ENCODE measurements around the gene LGR6.
"Not testable (repeated sequence)": the region's sequence is repeated elsewhere in the genome, so short reads cannot be mapped to it uniquely, and the experiment has no call there.

Gene LGR6, protein sequence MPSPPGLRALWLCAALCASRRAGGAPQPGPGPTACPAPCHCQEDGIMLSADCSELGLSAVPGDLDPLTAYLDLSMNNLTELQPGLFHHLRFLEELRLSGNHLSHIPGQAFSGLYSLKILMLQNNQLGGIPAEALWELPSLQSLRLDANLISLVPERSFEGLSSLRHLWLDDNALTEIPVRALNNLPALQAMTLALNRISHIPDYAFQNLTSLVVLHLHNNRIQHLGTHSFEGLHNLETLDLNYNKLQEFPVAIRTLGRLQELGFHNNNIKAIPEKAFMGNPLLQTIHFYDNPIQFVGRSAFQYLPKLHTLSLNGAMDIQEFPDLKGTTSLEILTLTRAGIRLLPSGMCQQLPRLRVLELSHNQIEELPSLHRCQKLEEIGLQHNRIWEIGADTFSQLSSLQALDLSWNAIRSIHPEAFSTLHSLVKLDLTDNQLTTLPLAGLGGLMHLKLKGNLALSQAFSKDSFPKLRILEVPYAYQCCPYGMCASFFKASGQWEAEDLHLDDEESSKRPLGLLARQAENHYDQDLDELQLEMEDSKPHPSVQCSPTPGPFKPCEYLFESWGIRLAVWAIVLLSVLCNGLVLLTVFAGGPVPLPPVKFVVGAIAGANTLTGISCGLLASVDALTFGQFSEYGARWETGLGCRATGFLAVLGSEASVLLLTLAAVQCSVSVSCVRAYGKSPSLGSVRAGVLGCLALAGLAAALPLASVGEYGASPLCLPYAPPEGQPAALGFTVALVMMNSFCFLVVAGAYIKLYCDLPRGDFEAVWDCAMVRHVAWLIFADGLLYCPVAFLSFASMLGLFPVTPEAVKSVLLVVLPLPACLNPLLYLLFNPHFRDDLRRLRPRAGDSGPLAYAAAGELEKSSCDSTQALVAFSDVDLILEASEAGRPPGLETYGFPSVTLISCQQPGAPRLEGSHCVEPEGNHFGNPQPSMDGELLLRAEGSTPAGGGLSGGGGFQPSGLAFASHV

DNA sequence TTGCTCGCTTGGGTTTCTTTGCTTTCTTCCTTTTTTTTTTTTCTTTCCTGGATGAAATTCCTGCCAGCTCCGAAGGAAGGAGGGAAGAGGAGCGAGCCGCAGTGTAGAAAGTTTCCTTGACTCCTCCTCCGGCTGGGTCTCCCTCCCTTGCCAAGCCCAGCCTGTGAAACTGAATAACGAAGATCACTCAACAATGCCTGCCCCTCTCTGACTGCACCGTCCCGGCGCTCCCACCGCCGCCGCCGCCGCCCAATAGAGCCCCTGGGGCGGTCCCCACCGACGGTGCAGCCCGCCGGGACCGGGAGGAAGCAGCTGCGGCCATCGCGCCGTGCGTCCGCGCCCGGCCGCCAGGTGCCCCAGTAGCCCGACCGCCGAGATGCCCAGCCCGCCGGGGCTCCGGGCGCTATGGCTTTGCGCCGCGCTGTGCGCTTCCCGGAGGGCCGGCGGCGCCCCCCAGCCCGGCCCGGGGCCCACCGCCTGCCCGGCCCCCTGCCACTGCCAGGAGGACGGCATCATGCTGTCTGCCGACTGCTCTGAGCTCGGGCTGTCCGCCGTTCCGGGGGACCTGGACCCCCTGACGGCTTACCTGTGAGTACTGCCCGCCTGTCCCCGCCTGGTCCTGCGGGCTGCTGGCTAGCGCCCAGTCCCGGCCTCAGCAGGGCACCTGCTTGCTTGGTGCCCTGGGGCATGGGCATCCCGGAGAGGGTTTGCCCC, at the start of gene LGR6:
Gene LGR6, plus strand, starts transcription at position 186 of the 714 bp plus-strand sequence. Its CDS starts 191 bp downstream, at position 377.
- no peak for DNase-seq

DNA sequence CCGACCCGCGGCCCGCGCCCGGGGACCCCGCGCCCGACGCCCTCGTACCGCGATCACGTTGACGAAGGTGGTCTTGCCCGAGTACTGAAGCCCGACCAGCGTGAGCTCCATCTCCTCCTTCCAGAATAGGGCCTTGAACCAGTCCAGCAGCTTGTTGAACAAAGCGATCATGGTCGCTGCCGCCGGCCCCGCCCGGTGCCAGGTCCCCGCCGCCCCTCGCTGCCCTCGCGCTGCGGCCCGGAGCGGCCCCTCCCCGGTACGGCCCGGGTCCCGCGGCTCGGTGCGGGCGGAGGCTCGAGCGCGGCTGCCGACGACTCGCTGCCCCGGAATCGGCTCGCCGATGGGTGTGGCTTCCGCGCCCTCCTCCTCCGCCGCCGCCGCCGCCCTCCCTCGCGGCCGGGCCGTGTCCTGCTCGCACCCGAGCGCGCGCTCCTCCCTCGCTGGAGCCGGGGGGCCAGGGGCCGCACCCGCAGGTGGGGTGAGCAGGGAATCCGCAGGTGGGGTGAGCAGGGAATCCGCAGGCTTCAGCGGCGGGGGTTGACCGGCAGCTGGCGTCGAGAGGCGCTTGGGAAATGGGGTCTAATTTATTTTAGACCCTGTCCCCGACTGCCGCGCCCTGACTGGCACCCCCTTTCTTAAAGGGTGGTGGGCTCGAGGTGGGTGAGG, 49.1 kb upstream of the LGR6 start, which contains the start of gene ARL8A:
Gene ARL8A, minus strand, starts transcription at position 336 of the 666 bp plus-strand sequence. Its CDS starts 165 bp downstream, at position 171.
- DNase-seq = peak; percentile 68

DNA sequence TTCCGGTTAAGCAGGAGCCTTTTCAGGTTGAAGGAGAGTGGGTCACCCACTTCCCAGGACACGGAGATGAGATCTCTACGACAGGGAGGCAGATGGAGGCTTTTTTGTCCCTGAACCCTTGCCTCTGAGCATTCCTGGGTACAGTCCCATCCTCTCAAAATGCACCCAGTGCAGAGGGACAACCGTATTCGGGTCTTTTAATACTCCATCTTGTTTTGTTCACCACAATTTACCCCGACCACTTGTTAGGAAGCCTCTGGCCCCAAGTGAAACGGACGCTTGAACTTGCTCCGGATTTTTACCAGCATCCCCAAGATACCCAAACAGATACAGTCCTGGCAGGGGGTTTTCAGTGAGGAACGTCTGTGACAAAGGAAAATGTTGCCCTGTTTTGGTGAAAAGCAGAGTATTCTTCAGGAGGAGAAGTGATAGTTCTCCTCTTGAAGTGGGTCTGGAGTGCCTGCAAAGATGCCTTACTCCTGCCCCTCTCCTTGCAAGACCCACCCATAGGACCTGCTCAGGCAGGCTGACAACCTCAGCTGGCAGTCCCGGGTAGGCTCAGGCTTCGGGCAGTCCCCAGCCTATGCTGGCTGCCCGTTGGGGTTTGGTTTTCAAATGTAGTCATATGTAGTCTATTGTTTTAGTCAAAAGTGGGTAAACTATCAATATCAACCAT, 48.4 kb upstream of the LGR6 start:
- no peak for DNase-seq

DNA sequence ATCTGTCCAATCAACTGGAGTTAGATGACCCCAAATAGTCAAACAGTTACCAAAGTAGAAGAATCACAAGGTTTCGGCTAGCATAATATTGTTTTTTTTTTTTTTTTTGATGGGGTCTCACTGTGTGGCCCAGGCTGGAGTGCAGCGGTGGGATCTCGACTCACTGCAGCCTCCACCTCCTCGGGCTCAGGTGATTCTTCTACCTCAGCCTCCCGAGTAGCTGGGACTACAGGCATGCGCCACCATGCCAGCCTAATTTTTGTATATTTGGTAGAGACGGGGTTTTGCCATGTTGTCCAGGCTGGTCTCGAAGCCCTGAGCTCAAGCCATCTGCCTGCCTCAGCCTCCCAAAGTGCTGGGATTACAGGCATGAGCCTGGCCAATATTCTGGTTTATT, 47.9 kb upstream of the LGR6 start:
- DNase-seq = not testable (repeated sequence)

DNA sequence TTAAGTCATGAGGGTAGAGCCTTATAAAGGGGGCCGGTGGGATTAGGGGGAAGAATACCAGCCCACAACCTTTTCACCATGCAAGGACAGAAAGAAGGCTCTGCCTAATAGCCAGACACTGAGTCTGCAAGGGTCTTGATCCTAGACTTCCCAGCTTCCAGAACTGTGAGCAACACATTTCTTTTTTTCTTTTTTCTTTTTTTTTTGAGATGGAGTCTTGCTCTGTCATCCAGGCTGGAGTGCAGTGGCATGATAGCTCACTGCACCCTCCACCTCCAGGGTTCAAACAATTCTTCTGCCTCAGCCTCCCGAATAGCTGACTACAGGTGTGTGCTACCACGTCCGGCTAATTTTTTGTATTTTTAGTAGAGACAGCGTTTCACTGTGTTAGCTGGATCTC, 47.3 kb upstream of the LGR6 start:
- DNase-seq = no peak

DNA sequence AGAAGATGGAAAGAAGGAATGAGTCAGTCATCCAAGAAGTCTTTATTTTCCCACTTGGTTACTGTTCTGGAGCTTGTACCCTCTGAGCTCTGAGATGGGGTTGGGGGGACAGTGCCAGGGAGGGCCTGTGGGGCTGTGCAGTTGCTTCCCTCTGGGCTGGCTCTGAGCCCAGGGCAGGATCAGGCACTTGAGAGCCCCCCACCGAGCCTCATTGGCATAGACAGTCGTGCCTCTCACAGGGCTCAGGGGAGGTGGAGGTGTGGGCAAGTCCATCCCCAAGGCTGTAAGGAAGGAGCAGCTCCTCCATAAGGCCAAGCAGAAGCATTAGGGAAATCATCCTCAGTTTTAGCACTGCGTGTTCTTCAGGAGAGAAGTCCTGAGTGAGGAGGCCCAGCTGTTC, 46.6 kb upstream of the LGR6 start:
- no peak for DNase-seq

DNA sequence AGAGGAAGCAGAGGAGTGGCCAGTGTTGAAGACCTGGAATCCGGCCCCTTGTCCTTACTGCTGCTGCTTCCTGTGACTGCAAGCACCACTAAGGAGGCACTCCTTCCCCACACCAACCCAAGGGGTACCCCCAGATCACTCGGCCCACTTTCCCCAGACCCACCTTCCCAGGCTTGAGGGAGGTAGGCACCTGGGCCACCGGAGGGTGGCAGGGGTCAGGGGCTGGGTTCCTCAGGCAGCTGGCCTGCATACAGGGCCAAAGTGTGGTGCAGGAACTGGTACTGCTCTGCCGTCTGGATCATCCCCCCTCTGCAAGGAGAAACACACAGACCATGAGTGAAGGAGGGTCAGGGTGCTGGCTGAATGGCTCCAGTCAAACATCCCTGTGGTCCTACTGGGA, 45.2 kb upstream of the LGR6 start:
- DNase-seq = no peak

DNA sequence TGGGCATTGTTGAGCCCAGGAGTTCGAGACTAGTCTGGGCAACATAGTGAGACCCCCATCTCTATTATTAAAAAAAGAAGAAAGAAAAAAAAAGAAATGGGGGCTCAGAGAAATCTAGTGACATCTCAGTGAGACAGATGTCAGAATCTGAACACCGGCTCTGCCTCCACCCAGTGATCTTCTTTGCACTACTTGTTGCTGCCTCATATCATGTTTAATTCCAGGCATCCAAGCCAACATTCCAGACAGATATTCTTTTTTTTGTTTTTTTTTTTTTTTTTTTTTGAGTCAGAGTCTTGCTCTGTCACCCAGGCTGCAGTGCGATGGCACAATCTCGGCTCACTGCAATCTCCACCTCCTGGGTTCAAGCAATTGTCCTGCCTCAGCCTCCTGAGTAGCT, 44.0 kb upstream of the LGR6 start:
- DNase-seq = no peak

DNA sequence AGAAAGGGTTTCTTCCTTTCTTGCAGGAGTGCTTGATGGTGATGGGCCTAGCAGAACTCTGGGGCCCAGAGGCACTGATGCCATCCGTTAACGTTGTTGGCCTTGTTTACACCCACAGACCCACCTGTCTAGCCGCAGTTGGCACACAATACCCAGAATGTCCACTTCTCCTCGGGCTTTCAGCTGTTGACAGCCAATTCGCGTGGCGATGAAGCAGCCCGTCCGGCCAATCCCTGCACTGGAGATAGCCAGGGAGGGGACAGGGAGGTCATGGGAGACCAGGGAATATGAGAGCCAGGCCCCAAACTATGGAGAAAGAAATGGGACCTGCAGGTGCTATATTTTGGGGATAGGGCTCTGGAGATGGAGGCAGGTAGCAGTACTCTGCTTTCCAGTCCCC, 43.4 kb upstream of the LGR6 start:
- no peak for DNase-seq

DNA sequence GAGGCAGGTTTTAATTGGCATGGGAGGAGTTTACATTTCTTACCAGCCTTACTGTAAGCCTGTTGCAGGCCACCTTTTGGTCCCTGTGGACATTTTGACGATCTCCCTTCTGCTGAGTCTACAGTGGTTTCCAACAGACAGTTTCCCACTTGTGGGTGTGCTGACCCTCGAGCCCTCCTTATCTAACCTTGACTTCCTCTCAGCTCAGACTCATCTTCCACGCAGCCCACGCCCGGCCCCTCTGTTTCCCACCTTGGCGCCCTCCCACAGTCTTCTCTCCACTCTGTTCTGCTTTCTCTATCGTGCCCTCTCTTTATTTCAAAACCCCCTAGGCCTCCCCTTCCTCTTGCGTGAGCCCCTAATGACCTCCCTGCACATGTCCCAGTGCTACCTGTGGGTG, 43.0 kb upstream of the LGR6 start:
- no peak for DNase-seq

DNA sequence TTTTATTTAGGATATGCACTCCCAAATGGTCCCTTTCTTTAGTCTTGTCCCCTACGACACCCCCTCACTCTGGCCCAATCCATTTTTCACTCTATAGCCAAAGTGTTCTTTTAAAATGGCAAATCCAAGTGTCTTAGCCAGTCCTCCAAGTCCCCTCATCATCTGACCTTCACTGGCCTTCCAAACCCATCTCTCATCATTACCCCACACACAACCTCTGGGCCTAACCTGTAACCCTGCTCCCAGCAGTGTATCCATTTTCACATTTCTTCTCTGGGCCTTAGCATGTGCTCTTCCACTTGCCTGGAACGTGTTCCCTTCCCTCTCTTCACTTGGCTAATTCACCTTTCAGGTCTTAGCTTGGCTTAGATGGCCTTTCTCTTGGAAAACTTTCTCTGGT, 42.6 kb upstream of the LGR6 start:
- no peak for DNase-seq

DNA sequence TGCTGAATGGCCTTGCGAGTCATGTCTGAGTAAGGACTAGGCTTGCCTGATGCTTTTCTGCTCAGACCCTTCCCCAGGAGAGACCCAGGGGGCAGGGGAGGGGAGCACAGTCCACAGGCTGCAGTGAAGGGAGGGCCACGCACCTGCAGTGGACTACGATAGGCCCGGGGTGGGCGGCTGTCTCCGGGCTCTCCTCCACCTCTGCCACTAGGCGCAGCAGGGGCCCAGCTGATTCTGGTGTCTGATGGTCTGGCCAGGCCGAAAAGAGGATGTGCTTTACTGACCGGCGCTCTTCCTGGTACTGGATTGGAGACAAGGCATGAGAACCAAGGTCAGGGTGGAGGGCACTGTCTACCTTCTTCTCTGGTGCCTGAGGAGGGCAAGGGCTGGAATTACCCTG, 41.2 kb upstream of the LGR6 start:
- no peak for DNase-seq

DNA sequence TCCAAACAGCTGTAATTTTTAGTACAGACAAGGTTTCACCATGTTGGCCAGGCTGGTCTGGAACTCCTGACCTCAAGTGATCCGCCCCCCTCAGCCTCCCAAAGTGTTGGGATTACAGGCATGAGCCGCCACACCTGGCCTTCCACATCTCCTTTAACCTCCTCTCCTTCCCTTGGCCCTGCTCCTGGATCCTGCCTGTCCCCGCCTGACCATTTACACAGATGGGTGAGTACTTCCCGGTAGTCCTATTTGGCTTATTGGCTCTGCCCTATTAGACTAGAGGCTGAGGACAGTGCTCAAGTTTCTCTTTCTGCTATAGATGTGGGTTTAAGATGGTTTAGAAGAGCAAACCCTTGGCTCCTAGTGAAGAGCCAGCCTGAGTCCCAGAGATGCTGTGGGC, 40.3 kb upstream of the LGR6 start:
- DNase-seq = no peak

DNA sequence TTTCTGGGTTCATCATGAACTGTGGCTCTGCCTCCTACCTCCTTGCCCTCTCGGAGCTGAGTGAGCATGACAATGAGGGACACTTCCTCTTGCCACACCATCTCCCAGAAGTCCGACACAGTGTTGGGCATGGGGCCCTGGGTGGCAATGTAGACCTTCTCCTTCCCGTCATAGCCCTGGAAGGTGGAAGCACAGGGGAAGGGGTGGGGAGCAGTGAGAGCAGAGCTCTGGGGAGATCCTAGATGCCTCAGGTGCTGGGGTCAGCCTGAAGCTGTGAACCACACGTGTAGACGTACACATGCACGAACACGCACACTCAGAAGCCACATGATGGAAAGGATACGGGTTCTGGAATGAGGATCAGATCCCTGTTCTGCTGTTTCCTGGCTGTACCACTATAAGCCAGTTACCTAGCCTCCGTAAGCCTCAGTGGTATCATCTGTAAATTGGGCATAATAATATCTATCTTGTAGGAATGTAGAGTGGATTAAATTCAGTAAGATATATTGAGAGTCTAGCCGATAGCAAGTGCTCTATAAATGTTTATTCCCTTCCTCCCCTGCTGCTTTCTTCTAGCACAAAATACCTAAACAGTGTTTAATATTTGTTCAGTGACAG, 39.3 kb upstream of the LGR6 start:
- DNase-seq = no peak

DNA sequence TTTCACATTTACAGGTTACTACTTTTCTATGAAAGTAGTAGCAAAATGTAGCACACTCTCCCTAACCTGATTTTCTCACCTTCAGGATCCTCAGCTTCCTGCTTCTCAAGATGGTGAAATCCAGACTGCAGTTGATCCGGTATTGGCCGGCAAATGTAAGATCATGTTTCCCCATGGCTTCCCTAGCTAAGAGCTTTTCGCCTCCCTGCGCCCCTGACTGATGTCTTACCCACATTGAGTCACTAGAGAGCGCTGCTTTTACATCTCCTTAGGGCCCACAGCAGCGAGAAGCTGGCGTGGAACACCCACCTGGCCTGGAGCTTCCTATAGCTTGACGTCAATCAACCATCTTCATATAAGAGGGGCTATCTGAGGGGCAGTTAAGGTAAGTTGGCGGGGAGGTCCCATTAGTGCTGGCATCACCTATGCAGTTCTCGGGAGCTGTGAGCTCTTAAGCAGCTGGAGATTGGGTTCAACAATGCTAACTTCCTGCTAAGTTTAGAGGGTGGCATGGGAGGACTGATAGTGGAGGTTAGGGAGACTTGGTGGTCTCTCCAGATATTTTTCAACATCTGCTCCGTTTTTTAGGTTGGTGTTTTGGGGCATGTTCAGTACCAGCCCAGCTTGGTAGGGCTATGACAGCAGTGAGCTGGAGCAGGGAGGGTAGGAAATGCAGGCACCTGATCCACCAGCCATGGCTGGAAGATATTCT, 38.7 kb upstream of the LGR6 start:
- peak; percentile 53 for DNase-seq

DNA sequence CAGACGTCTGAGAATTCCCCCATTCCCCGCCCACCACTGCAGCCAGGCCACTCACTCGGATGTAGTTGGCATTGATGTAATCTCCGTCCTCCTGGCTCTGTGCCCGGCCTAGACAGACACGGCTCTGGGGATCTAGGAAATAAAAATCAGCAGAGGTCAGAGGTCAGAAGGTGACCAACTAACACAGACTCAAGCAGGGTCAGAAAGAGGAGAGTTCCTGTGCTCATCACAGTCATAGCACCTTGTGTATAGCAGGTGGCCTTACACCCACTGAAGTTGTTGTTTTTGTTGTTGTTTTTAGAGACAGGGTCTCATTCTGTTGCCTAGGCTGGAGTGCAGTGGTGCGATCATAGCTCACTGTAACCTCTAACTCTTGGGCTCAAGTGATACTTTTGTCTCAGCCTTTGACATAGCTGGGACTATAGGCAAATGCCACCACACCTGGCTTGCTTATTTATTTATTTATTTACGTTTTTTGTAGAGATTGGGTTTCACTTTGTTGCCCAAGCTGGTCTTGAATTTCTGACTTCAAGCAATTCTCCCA, 38.0 kb upstream of the LGR6 start:
- no peak for DNase-seq

DNA sequence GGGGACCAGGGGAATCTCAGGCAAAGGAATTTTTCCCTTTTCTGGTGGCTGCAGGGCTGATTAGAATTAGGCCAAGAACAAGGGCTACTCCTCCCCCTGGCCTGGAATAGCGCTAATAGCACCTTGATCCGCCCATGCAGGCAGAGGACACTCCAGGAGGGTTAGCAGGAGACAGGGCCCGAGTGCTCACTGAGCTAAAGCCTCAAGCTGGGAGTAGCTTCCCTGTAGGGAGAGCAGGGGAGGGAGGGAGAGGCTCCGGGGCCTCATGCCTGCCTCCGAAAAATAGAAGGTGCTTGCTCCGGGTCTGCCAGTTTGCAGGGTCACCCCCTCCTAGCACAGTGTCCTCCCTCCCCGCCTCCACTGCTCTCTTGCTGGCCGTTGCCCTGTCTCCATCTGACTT, 37.0 kb upstream of the LGR6 start:
- DNase-seq = no peak

DNA sequence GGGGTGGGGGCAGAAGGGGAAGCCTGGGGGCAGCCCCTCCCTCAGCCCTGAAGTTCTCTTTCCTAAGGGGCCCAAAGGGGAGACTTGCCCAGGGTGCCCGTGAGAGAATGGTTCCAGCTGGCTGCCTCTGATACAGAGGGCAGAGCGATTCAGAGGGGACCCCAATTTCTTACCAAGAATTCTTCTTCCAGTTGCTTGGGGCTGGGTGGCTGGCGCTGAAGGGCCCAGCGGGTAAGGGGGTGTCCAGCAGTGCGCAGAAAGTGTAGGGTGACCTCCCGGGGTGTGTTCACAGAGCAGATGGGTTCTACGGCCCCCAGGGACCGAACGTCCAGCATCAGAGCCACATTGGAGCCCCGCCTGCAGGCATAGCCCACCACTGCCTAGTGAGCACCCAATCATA, 35.7 kb upstream of the LGR6 start:
- DNase-seq = no peak

DNA sequence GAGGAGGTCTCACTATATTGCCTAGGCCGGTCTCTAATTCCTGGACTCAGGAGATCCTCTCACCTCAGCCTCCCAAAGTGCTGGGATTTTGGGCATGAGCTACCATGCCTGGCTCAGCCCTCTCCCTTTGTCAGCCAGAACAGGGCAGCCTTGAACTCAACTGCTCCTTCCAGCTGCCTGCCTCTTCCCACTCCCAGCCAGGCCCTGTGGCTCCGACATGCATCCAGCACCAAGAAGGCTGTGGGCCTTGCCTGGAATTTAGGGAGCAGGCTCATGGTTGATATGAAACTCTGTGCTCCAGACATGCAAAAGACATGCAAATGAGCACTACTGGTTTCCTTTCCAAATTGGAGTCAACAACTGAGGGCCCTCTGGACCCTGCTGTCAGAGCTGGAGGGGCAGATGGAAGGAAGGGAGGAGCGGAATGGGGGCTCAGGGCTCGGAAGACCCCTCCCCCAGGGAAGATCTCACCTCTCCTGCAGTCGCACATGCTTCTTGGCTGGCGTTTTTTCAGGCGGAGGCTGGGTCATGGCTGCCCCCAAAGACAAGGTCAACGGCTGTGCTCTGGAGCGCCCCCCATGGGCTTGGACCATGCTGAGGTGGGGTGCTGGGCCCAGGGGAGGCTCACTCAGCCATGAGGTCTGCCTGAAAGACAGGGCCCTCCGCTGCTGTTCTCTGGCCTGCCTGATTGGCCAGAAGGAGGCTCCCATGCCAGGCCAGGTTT, 34.6 kb upstream of the LGR6 start:
- no peak for DNase-seq
